Iris pigment epithelial cell (primary cell): ENCODE data around the gene DDX6.
"Not testable (repeated sequence)": the region's sequence is repeated elsewhere in the genome, so short reads cannot be mapped to it uniquely, and the experiment has no call there.

Experiments
- DNase-seq: peaks from one replicate; pipeline ENCODE4 v3.0.0-alpha.2; 2011; ENCODE audit warnings: low read depth

The DDX6 gene

GRCh38 chr11:118791961-118792569, 1.1 kb upstream of the DDX6 start:
- DNase-seq = peak; percentile 32

- DNase-seq = peak; percentile 65
Measured at GRCh38 chr11:118790357-118791110, 430 bp downstream of the DDX6 start.

- DNase-seq = peak; percentile 46
Measured at GRCh38 chr11:118789501-118790356, 1.2 kb downstream of the DDX6 start.

- no peak for DNase-seq
Measured at GRCh38 chr11:118786657-118787056, 4.3 kb downstream of the DDX6 start.

- peak; percentile 54 for DNase-seq
Measured at GRCh38 chr11:118785362-118785761, 5.6 kb downstream of the DDX6 start.

- no peak for DNase-seq
Measured at GRCh38 chr11:118783724-118784495, 7.1 kb downstream of the DDX6 start.

- not testable (repeated sequence) for DNase-seq
Measured at GRCh38 chr11:118783324-118783723, 7.6 kb downstream of the DDX6 start.

- DNase-seq = no peak
Measured at GRCh38 chr11:118778898-118779297, 12.1 kb downstream of the DDX6 start.

GRCh38 chr11:118774032-118774431, 16.9 kb downstream of the DDX6 start:
- no peak for DNase-seq

- no peak for DNase-seq
Measured at GRCh38 chr11:118771547-118772288, 19.2 kb downstream of the DDX6 start.

GRCh38 chr11:118768690-118769089, 22.3 kb downstream of the DDX6 start:
- no peak for DNase-seq

- DNase-seq = no peak
Measured at GRCh38 chr11:118766035-118766434, 24.9 kb downstream of the DDX6 start.

GRCh38 chr11:118765095-118765691, 25.8 kb downstream of the DDX6 start:
- DNase-seq = not testable (repeated sequence)

GRCh38 chr11:118763041-118763440, 27.9 kb downstream of the DDX6 start:
- DNase-seq = no peak

- not testable (repeated sequence) for DNase-seq
Measured at GRCh38 chr11:118761981-118762380, 29.0 kb downstream of the DDX6 start.

- no peak for DNase-seq
Measured at GRCh38 chr11:118757876-118758399, 33.0 kb downstream of the DDX6 start.

- no peak for DNase-seq
Measured at GRCh38 chr11:118752654-118753053, 38.3 kb downstream of the DDX6 start.

- no peak for DNase-seq
Measured at GRCh38 chr11:118749429-118749828, 41.5 kb downstream of the DDX6 start.

- DNase-seq = no peak
Measured at GRCh38 chr11:118748056-118748455, 42.9 kb downstream of the DDX6 start.

GRCh38 chr11:118746988-118747585, 43.9 kb downstream of the DDX6 start:
- DNase-seq = peak; percentile 11
